Measurements from ENCODE around the gene TPRG1L. TPM values are rescaled to one million over a fixed set of nuclear protein-coding genes. Genes with fewer than 3 reads are reported as not detected.
"Not testable (repeated sequence)": the region's sequence is repeated elsewhere in the genome, so short reads cannot be mapped to it uniquely, and the experiment has no call there.

Gene TPRG1L
- total and polyA plus RNA-seq, 8 donors, result 27.3 to 42.9 (median 32.2) TPM

GRCh38 chr1:3618881-3619671, 5.7 kb upstream of the TPRG1L start:
- H3K9me3 ChIP-seq, result no peaks in the 10 kb centered on the region
- TF ChIP-seq CTCF (IDR thresholded peaks at IDR 0.05), result peak; percentile 82 to 93
- ATAC-seq (peak; percentile 88), DNase-seq (peak in 3 of 4 donors; percentile 69 to 88 (median 73))
- no peaks in the 10 kb centered on the region for H3K36me3 ChIP-seq
- no peaks in the 10 kb centered on the region for H3K27me3 ChIP-seq
- H3K4me1 ChIP-seq, result peaks cover 10 to 52% of the 10 kb centered on the region in 2 donors
- intact Hi-C loops (cut with DNase I), result loop anchor here in 1 of 2 donors (5.0 kb wide), 1 partner anchor 52 kb away; no protein-coding TSS in a partner anchor
- no peak overlapping the region for H3K27ac ChIP-seq
- no peak overlapping the region for H3K4me3 ChIP-seq

- Histone ChIP-seq H3K9me3 (no peaks in the 10 kb centered on the region), H3K27ac (no peak overlapping the region), H3K27me3 (no peaks in the 10 kb centered on the region), H3K36me3 (no peaks in the 10 kb centered on the region), H3K4me1 (peaks cover 13 to 41% of the 10 kb centered on the region in 2 donors), H3K4me3 (no peak overlapping the region)
- no peak for TF ChIP-seq CTCF (IDR thresholded peaks at IDR 0.05)
- ATAC-seq (no peak), DNase-seq (peak in 1 of 4 donors; percentile 23)
- intact Hi-C loops (cut with DNase I), result loop anchor here in 1 of 2 donors (10.0 kb wide), 1 partner anchor 126 kb away; no protein-coding TSS in a partner anchor
These were observed 4.1 kb upstream of the TPRG1L start for GRCh38 chr1:3620708-3621107.

- peak in 2 of 4 donors; percentile 54 to 65 for DNase-seq
- not testable (repeated sequence) for ATAC-seq, H3K9me3 ChIP-seq, H3K27ac ChIP-seq, H3K27me3 ChIP-seq, H3K4me3 ChIP-seq, H3K36me3 ChIP-seq
- H3K4me1 ChIP-seq, result peaks cover 17 to 46% of the 10 kb centered on the region in 2 donors
- intact Hi-C loops (cut with DNase I), result loop anchor here in 1 of 2 donors (10.0 kb wide), 1 partner anchor 126 kb away; no protein-coding TSS in a partner anchor
- peak; percentile 58 to 76 for TF ChIP-seq CTCF (IDR thresholded peaks at IDR 0.05)
These were observed 3.6 kb upstream of the TPRG1L start for GRCh38 chr1:3621151-3621671.

- not testable (repeated sequence) for ATAC-seq, H3K27ac ChIP-seq, H3K36me3 ChIP-seq, H3K27me3 ChIP-seq, H3K4me3 ChIP-seq, H3K9me3 ChIP-seq
- peak in 1 of 4 donors; percentile 8 for DNase-seq
- peaks cover 17 to 52% of the 10 kb centered on the region in 2 donors for H3K4me1 ChIP-seq
- intact Hi-C loops (cut with DNase I), result loop anchor here in 1 of 2 donors (10.0 kb wide), 1 partner anchor 127 kb away; no protein-coding TSS in a partner anchor
These were observed 2.7 kb upstream of the TPRG1L start for GRCh38 chr1:3622102-3622501.

- H3K9me3 ChIP-seq, result no peaks in the 10 kb centered on the region
- H3K27me3 ChIP-seq, result no peaks in the 10 kb centered on the region
- peak overlapping the region; percentile 93 to 99 for H3K4me3 ChIP-seq
- ATAC-seq (no peak), DNase-seq (peak in 1 of 4 donors; percentile 58)
- peaks cover 0 to 20% of the 10 kb centered on the region in 2 donors for H3K36me3 ChIP-seq
- H3K27ac ChIP-seq, result peak overlapping the region in 1 of 2 donors; percentile 78
- intact Hi-C loops (cut with DNase I), result loop anchor here in 1 of 2 donors (10.0 kb wide), 1 partner anchor 129 kb away; no protein-coding TSS in a partner anchor
- TF ChIP-seq CTCF (IDR thresholded peaks at IDR 0.05), result no peak
- peaks cover 17 to 48% of the 10 kb centered on the region in 2 donors for H3K4me1 ChIP-seq
These were observed 1.2 kb upstream of the TPRG1L start for GRCh38 chr1:3623441-3624199.
